ENCODE results near the gene SPA17.

DNA sequence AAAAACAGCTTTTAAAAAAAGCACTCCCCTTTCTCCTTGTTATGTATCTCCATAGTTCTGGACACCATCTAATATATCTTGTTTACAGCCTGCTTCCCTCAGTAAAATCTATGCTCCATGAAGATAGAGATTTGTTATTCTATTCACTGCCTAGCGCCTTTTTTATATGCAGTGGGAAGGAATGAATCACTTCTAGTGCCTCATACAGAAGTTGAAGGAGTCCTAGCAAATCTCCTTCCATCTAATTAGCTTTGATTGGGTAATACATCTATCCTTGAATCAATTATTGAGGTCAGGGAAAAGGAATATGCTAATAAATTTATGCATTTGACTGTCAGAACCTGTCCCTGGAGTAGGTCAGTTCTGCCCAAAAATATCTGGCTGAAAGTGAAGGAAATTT, 25.8 kb downstream of the SPA17 start:
- TF ChIP-seq, protein P1, sequence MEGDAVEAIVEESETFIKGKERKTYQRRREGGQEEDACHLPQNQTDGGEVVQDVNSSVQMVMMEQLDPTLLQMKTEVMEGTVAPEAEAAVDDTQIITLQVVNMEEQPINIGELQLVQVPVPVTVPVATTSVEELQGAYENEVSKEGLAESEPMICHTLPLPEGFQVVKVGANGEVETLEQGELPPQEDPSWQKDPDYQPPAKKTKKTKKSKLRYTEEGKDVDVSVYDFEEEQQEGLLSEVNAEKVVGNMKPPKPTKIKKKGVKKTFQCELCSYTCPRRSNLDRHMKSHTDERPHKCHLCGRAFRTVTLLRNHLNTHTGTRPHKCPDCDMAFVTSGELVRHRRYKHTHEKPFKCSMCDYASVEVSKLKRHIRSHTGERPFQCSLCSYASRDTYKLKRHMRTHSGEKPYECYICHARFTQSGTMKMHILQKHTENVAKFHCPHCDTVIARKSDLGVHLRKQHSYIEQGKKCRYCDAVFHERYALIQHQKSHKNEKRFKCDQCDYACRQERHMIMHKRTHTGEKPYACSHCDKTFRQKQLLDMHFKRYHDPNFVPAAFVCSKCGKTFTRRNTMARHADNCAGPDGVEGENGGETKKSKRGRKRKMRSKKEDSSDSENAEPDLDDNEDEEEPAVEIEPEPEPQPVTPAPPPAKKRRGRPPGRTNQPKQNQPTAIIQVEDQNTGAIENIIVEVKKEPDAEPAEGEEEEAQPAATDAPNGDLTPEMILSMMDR (IDR thresholded peaks at IDR 0.05) = no peak
- TF ChIP-seq POLR2A (IDR thresholded peaks at IDR 0.05) = no peak
